SH-SY5Y (cell line): ENCODE data around the gene TMEM174.
A peak's percentile ranks its signal among the peaks of the same experiment; 100 is the strongest.

Experiments used
- GATA2 ChIP-seq: IDR thresholded peaks from 2 replicates; pipeline ENCODE4 v1.6.1; 2011; ENCODE audit warnings: mild to moderate bottlenecking, low read depth, low read length
- GATA3 ChIP-seq: IDR thresholded peaks from 2 replicates; pipeline ENCODE4 v1.6.1; 2011; ENCODE audit warnings: low read depth, mild to moderate bottlenecking, low read length, moderate library complexity

TMEM174 gene

GRCh38 chr5:73198833-73199592 lies 26.0 kb downstream of the TMEM174 start:
- no peak for TF ChIP-seq GATA3
- no peak for TF ChIP-seq GATA2

DNA sequence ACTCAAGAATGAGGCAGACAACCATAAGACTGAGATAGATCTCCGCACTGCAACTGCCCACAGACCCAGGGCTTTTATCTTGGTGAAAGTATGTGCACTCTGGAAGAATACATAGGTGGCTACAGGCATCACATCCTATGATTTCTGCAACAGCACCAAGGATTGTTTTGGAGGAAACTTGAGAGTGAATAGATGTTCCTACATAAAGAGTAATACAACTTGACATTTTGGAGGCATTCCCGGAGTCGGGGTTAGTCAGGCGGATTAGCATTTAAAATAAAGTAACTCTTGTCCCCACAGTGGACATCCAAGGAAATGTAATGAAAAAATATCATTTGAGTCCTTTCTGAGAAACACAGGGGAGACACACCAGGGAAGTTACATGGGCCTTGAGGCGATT lies 26.7 kb downstream of the TMEM174 start:
- TF ChIP-seq GATA2 (no peak), GATA3 (no peak)

DNA sequence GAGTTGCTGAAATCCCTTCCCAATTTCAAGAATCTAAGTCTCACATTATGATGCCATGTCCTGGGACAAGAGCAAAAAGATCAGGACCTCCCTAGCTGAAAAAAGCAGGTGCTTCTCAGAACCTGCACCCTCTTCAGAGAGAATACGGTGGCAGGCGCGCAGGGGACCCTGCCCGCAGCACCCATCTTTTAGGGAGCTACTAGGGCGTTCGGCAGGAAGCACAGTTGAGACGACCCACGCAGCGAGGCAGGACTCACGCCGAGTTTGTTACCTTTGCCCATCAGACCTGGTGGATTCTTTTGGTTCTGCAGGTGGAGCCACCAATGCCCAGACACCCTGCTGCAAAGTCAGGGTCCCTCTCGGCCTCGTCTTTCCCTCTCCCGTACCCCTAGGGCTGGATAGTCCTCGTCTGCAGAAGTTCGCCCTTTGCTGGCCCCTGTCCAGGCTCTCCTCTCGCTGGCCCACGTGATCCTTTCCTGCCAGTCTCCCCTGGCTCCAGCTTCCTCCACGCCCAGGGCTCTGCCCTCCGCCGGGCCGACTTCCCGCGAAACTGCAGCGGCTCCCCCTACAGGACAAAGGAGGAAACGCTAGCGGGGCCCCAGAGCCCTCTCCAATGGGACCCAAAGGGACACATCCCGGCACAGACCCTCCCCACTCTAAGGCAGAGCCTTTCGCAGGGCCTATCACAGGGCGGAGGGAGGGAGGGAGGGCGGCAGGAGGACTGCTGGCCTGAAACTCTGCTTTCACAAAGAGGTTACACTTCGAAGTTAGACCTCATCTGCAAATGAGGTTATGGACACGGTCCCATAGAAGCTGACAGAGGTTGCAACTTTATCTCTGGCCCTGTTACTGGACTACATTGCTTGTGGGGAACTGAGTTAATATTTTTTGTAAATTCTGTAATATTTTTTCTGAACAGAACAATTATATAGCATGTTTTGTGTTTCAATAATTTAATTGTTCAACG lies 28.8 kb downstream of the TMEM174 start:
- TF ChIP-seq GATA3 (no peak), GATA2 (no peak)

- TF ChIP-seq GATA2 (no peak), GATA3 (no peak)
These were observed 31.3 kb downstream of the TMEM174 start for GRCh38 chr5:73204332-73204731.

DNA sequence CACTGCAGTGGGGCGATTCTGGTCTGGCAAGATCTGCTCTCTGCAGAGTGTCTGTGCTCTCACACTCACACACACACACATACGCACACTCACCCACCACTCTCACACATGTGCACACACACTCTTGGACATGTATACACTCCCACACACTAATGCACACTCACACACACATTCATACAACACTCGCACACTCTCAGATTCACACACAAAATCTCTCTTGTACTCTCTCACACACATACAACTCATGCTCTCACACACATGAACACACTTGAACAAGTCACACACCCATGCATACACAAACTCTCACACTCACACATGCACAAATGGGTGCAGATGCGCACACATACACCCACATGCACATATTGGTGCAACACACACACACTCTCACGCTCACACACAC lies 31.7 kb downstream of the TMEM174 start:
- TF ChIP-seq GATA2: no peak
- no peak for TF ChIP-seq GATA3

DNA sequence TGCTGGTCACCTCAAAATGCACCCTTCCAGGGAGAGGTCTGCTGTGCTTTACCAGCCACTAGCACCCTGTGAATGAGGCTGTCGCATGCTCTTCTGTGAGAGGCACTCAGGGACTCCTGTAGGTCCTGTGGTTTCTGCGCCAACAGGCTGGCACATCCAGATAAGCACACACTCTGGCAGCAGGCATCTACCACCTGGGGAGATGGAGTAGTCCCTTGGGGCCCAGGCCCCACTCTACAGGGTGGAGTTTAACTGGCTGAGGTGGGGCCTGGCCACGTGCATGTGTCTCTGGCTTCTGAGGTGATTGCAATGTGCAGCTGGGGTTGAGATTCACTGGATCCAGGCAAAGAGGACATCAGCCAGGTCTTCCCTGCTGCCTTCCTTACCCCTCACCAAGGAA lies 32.3 kb downstream of the TMEM174 start:
- TF ChIP-seq GATA2 (no peak), GATA3 (no peak)

GRCh38 chr5:73213566-73213998 lies 40.6 kb downstream of the TMEM174 start:
- TF ChIP-seq GATA2 (no peak), GATA3 (no peak)

DNA sequence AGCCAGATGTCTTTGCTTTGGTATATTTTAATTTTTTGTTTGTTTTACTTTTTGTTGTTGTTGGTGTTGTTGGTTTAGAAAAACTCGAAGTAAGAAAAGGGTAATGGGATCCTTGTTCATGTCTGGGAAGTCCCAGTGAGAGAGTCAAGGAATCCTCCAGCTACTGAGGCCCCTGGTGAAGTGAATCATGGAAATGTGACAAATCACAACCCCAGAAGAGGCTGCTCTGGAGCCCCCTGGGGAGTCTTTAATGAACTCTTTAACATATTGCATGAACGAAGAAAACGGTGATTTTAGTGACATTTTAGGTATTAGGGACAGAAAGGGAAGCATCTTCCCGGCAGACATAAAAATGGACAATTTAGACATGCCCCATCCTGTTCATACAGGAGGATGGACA lies 41.3 kb downstream of the TMEM174 start:
- TF ChIP-seq GATA3 (no peak), GATA2 (no peak)

DNA sequence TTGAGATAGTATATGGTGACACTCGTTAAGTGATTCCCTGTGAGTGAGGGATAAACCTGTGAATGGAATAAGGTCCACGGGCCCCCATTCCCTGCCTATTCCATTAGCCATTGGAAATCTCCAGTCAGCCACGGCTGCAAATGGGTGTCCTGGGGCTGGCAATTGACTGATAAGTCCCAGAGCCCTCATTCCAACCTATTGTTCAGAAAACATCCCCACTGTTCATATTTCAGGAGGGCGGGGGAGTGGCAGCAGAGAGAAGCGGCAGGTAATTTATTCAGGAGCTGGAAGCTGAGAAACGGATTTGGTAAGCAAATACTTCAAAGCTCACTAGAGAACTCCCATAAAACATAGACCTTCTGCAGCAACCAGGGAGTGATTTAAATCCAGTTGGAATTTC lies 42.0 kb downstream of the TMEM174 start:
- TF ChIP-seq GATA2: no peak
- no peak for TF ChIP-seq GATA3

- TF ChIP-seq GATA3 (no peak), GATA2 (peak; percentile 28; the same call in 1 of the 2 replicates)
These were observed 42.5 kb downstream of the TMEM174 start for GRCh38 chr5:73215531-73215890.

DNA sequence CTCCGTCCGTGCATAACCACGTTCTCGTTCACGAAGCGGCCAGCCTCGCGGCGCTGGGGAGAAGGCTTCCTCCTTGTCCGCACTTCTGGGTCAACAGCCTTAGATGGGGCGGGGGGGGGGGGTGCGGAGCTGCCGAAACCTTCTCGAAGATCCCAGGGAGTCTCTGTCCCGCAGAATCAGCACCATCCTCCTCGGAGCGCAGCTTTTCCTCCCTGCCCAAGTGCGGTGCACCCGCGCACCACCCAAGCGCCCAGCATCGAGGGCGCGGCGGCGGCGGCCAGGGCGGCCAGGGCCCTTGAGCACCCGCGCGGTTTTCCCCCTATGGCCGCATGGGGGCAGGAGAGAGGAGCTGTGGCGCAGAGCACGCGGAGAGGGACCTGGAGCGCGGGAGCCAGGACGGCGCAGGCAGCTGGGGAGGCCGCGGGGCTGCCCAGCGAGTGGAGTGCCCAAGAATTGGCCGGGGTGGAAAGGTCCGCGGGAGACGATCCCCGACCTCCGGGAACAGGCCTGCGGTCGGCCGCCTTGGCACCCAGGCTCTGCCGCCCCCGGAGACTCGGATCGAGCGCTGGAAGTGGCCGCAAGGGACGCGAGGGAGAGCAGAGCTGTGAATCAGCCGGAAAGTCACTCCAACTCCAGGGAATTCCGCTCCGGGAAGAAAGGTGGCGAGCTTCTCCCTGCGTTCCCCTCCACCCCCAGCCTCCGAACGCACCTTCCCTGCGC lies 43.1 kb downstream of the TMEM174 start:
- no peak for TF ChIP-seq GATA3
- TF ChIP-seq GATA2: no peak

GRCh38 chr5:73218552-73219171 lies 45.7 kb downstream of the TMEM174 start:
- TF ChIP-seq GATA3 (no peak), GATA2 (no peak)

DNA sequence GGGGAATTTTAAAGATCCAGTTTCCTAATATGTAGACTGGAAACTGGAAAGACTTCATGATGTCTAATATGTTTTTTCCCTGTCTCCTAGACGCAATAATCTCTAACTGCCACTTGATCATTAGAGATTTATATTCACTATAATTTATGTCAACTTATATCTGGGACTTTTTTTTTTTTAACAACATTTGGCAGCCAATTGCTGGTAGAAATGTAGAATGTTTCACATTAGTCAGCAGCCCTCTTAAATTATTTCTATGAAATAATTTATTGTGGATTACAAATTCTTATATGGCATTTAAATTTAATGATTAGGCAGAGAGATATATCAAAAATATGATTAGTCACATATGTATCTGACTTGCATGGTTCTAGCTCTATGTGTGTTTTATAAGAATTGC lies 48.2 kb downstream of the TMEM174 start:
- TF ChIP-seq GATA2 (no peak), GATA3 (no peak)

DNA sequence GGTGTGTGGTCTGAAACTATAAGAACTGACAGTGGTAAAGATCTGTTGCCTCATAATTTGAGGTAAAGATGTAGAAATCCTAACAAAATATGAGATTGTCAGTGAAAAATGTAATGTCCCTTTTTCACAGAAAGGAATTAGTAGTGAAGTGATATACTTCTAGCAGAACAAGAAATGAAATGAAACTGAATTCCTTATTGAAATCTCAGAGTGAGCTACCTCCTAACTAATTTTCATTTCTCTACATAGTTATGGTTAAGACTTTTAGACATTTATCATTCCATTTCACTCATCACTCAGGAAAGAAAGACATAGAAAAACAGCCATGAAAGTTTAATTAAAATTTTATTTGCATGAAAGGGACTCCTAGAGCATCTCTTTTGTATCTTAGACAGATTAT lies 48.7 kb downstream of the TMEM174 start:
- TF ChIP-seq GATA3 (no peak), GATA2 (no peak)
